ENCODE data around the gene CCDC88A.

GRCh38 chr2:55384786-55385185, 34.9 kb downstream of the CCDC88A start:
- TF ChIP-seq CTCF (IDR thresholded peaks at IDR 0.05) (no peak), POLR2A (IDR thresholded peaks at IDR 0.05) (no peak), POLR2AphosphoS5 (IDR thresholded peaks at IDR 0.05) (no peak)

All from breast epithelium (tissue), 3 donors.